C4-2B (cell line): ENCODE data around the gene RBP5.

Source experiments
- ZFX ChIP-seq: fragments of 450-650 bp; IDR thresholded peaks from 2 replicates; pipeline ENCODE4 v1.6.1; 2017
- TF ChIP-seq, protein P1 (sequence below): fragments of 450-650 bp; conservative IDR thresholded peaks from 2 replicates; pipeline ENCODE4 v1.5.1; 2017; ENCODE audit warnings: mild to moderate bottlenecking

DNA sequence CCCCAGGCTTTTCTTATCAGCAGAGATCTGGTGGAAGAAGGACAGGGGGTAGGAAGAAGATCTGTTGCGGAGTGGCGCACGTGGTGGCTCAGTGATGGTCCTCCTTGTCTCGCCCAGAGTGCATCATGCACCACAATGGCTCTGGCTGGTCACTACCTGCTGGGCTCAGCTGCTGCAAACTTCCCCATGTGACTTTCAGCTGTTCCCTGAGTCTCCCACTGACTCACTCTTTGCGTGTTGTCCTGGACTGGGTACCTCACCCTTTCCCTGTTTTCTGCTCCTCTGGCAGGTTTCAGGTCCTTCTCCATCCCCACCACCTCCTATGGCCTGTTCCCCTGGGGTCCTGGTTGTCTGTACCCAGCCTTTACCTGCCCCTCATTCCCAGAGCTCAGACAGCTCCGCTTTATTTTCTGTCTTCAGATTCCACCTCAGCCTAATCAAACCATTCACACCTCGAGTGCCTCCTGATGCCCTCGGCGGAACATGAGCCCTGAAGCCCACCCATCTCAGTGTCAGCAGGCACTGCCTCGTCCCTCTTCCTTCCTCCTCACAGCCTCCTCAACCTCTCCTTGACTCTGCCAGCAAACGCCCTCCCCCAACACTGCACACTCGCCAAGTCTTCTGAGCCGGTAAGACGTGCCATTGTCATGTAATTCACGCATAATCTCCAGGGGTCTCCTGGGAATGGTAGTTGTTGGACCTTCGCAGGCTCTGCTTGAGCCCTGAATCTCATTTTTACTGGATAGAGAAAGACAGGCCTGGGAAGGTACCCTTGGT, 38.3 kb downstream of the RBP5 start:
- TF ChIP-seq, protein P1, sequence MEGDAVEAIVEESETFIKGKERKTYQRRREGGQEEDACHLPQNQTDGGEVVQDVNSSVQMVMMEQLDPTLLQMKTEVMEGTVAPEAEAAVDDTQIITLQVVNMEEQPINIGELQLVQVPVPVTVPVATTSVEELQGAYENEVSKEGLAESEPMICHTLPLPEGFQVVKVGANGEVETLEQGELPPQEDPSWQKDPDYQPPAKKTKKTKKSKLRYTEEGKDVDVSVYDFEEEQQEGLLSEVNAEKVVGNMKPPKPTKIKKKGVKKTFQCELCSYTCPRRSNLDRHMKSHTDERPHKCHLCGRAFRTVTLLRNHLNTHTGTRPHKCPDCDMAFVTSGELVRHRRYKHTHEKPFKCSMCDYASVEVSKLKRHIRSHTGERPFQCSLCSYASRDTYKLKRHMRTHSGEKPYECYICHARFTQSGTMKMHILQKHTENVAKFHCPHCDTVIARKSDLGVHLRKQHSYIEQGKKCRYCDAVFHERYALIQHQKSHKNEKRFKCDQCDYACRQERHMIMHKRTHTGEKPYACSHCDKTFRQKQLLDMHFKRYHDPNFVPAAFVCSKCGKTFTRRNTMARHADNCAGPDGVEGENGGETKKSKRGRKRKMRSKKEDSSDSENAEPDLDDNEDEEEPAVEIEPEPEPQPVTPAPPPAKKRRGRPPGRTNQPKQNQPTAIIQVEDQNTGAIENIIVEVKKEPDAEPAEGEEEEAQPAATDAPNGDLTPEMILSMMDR = no peak
- TF ChIP-seq ZFX = no peak
